Lower leg skin (tissue), 3 donors: ENCODE data around the gene LYZL2.
"Not testable (repeated sequence)": the region's sequence is repeated elsewhere in the genome, so short reads cannot be mapped to it uniquely, and the experiment has no call there.

Source experiments
- POLR2A ChIP-seq, 2 donors: fragments of 450-650 bp; IDR thresholded peaks; one replicate each; pipeline ENCODE4 v1.6.1; 2016 to 2017; ENCODE audit warnings: antibody characterized with exemption in 2 of 2, mild to moderate bottlenecking in 1 of 2, moderate library complexity in 1 of 2
- TF ChIP-seq, protein P1 (sequence below), 3 donors: fragments of 450-650 bp; IDR thresholded peaks; one replicate each; pipeline ENCODE4 v1.5.1; 2016; ENCODE audit warnings: antibody characterized with exemption in 3 of 3, mild to moderate bottlenecking in 3 of 3, moderate library complexity in 2 of 3

DNA sequence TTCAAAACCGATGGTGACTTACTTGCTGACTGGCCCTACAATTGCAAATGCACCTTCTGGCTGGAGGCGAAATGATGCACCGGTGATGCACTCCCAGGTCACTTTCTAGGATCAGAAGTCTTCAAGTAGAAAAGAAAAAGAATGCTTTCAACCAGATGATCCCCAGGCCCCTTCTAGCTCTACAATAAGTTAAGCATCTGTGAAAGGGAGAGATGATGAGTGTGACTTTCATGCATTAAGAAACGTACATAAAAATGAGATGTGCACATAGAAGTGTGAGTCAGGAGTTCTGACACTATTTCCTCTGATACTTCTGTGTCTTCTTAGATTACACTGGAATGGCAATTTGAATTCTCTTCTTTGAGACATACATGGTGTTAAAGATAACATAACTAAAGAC, 42.8 kb upstream of the LYZL2 start:
- TF ChIP-seq, protein P1, sequence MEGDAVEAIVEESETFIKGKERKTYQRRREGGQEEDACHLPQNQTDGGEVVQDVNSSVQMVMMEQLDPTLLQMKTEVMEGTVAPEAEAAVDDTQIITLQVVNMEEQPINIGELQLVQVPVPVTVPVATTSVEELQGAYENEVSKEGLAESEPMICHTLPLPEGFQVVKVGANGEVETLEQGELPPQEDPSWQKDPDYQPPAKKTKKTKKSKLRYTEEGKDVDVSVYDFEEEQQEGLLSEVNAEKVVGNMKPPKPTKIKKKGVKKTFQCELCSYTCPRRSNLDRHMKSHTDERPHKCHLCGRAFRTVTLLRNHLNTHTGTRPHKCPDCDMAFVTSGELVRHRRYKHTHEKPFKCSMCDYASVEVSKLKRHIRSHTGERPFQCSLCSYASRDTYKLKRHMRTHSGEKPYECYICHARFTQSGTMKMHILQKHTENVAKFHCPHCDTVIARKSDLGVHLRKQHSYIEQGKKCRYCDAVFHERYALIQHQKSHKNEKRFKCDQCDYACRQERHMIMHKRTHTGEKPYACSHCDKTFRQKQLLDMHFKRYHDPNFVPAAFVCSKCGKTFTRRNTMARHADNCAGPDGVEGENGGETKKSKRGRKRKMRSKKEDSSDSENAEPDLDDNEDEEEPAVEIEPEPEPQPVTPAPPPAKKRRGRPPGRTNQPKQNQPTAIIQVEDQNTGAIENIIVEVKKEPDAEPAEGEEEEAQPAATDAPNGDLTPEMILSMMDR (IDR thresholded peaks at IDR 0.05), result not testable (repeated sequence)
- not testable (repeated sequence) for TF ChIP-seq POLR2A (IDR thresholded peaks at IDR 0.05)
